Stimulated activated effector memory CD8-positive, alpha-beta T cell treated with anti-CD3 and anti-CD28 coated beads, Interleukin-12 subunit alpha, Interleukin-12 subunit beta, amount 100 ng/mL, for 72 hours (primary cell): ENCODE data around the gene FAM151A.

Source experiments
- ATAC-seq: fragments of 150-1000 bp; cut with Tn5 transposase; 2 replicates; pipeline ENCODE4 v1.10.0; 2021
- DNase-seq, 2 donors: peaks; one replicate each; pipeline ENCODE4 v3.0.0; 2021 to 2022; ENCODE audit warnings: low spot score in 2 of 2
- H3K27ac Mint-ChIP-seq: one replicate; pipeline ENCODE4 v1.8.0; 2022; ENCODE audit warnings: mild to moderate bottlenecking, mixed read lengths
- H3K36me3 Mint-ChIP-seq: one replicate; pipeline ENCODE4 v1.8.0; 2022; ENCODE audit warnings: mild to moderate bottlenecking, mixed read lengths
- H3K4me1 Mint-ChIP-seq: one replicate; pipeline ENCODE4 v1.8.0; 2022; ENCODE audit warnings: mixed read lengths
- H3K4me3 Mint-ChIP-seq: one replicate; pipeline ENCODE4 v1.8.0; 2022; ENCODE audit warnings: mild to moderate bottlenecking, mixed read lengths
- H3K9me3 Mint-ChIP-seq: one replicate; pipeline ENCODE4 v1.8.0; 2022; ENCODE audit warnings: mixed read lengths

FAM151A gene

GRCh38 chr1:54599211-54599823 lies 24.0 kb downstream of the FAM151A start:
- H3K4me1 Mint-ChIP-seq, result peaks cover 2% of the 10 kb centered on the region
- H3K27ac Mint-ChIP-seq, result no peak overlapping the region
- no peaks in the 10 kb centered on the region for H3K9me3 Mint-ChIP-seq
- ATAC-seq (no peak), DNase-seq (no peak)
- no peak overlapping the region for H3K4me3 Mint-ChIP-seq
- no peaks in the 10 kb centered on the region for H3K36me3 Mint-ChIP-seq

- Mint-ChIP-seq H3K4me3 (no peak overlapping the region), H3K36me3 (no peaks in the 10 kb centered on the region), H3K4me1 (no peaks in the 10 kb centered on the region), H3K27ac (no peak overlapping the region), H3K9me3 (no peaks in the 10 kb centered on the region)
- DNase-seq (no peak), ATAC-seq (no peak)
Measured at GRCh38 chr1:54597455-54598030, 25.8 kb downstream of the FAM151A start.

- Mint-ChIP-seq H3K27ac (no peak overlapping the region), H3K36me3 (no peaks in the 10 kb centered on the region), H3K9me3 (no peaks in the 10 kb centered on the region), H3K4me1 (no peaks in the 10 kb centered on the region), H3K4me3 (no peak overlapping the region)
- DNase-seq (no peak), ATAC-seq (no peak)
Measured at GRCh38 chr1:54596756-54597155, 26.6 kb downstream of the FAM151A start.

GRCh38 chr1:54595956-54596498 lies 27.3 kb downstream of the FAM151A start:
- Mint-ChIP-seq H3K4me1 (no peaks in the 10 kb centered on the region), H3K4me3 (no peak overlapping the region), H3K9me3 (no peaks in the 10 kb centered on the region), H3K27ac (no peak overlapping the region), H3K36me3 (no peaks in the 10 kb centered on the region)
- DNase-seq (no peak), ATAC-seq (no peak)

- ATAC-seq, result no peak
- no peaks in the 10 kb centered on the region for H3K36me3 Mint-ChIP-seq
- no peaks in the 10 kb centered on the region for H3K4me1 Mint-ChIP-seq
- no peak overlapping the region for H3K27ac Mint-ChIP-seq
- DNase-seq, result no peak
- no peak overlapping the region for H3K4me3 Mint-ChIP-seq
- no peaks in the 10 kb centered on the region for H3K9me3 Mint-ChIP-seq
Measured at GRCh38 chr1:54594463-54594862, 28.9 kb downstream of the FAM151A start.

GRCh38 chr1:54593571-54594160 lies 29.7 kb downstream of the FAM151A start:
- peaks cover 1% of the 10 kb centered on the region for H3K4me1 Mint-ChIP-seq
- ATAC-seq, result no peak
- H3K36me3 Mint-ChIP-seq, result no peaks in the 10 kb centered on the region
- H3K9me3 Mint-ChIP-seq, result no peaks in the 10 kb centered on the region
- no peak for DNase-seq
- no peak overlapping the region for H3K27ac Mint-ChIP-seq
- H3K4me3 Mint-ChIP-seq, result no peak overlapping the region

GRCh38 chr1:54591127-54591756 lies 32.1 kb downstream of the FAM151A start:
- DNase-seq (no peak), ATAC-seq (no peak)
- Mint-ChIP-seq H3K9me3 (no peaks in the 10 kb centered on the region), H3K36me3 (no peaks in the 10 kb centered on the region), H3K4me3 (no peak overlapping the region), H3K27ac (peak overlapping the region; percentile 45), H3K4me1 (peaks cover 6% of the 10 kb centered on the region)

GRCh38 chr1:54588377-54588776 lies 34.9 kb downstream of the FAM151A start:
- no peak overlapping the region for H3K4me3 Mint-ChIP-seq
- no peaks in the 10 kb centered on the region for H3K36me3 Mint-ChIP-seq
- DNase-seq (no peak), ATAC-seq (no peak)
- peak overlapping the region; percentile 20 for H3K27ac Mint-ChIP-seq
- peaks cover 6% of the 10 kb centered on the region for H3K4me1 Mint-ChIP-seq
- no peaks in the 10 kb centered on the region for H3K9me3 Mint-ChIP-seq

- no peak overlapping the region for H3K4me3 Mint-ChIP-seq
- no peak for DNase-seq
- no peaks in the 10 kb centered on the region for H3K36me3 Mint-ChIP-seq
- peaks cover 12% of the 10 kb centered on the region for H3K4me1 Mint-ChIP-seq
- no peak overlapping the region for H3K27ac Mint-ChIP-seq
- ATAC-seq, result no peak
- H3K9me3 Mint-ChIP-seq, result no peaks in the 10 kb centered on the region
Measured at GRCh38 chr1:54585181-54586066, 37.9 kb downstream of the FAM151A start.

GRCh38 chr1:54584575-54584974 lies 38.8 kb downstream of the FAM151A start:
- no peak overlapping the region for H3K27ac Mint-ChIP-seq
- peaks cover 13% of the 10 kb centered on the region for H3K4me1 Mint-ChIP-seq
- DNase-seq (no peak), ATAC-seq (no peak)
- H3K4me3 Mint-ChIP-seq, result no peak overlapping the region
- no peaks in the 10 kb centered on the region for H3K9me3 Mint-ChIP-seq
- H3K36me3 Mint-ChIP-seq, result no peaks in the 10 kb centered on the region

- ATAC-seq, result no peak
- no peaks in the 10 kb centered on the region for H3K36me3 Mint-ChIP-seq
- no peak overlapping the region for H3K4me3 Mint-ChIP-seq
- no peak for DNase-seq
- H3K4me1 Mint-ChIP-seq, result peaks cover 13% of the 10 kb centered on the region
- H3K27ac Mint-ChIP-seq, result no peak overlapping the region
- H3K9me3 Mint-ChIP-seq, result no peaks in the 10 kb centered on the region
Measured at GRCh38 chr1:54583871-54584270, 39.5 kb downstream of the FAM151A start.

- H3K4me1 Mint-ChIP-seq, result peaks cover 8% of the 10 kb centered on the region
- H3K9me3 Mint-ChIP-seq, result no peaks in the 10 kb centered on the region
- no peaks in the 10 kb centered on the region for H3K36me3 Mint-ChIP-seq
- no peak overlapping the region for H3K4me3 Mint-ChIP-seq
- no peak overlapping the region for H3K27ac Mint-ChIP-seq
- DNase-seq (no peak), ATAC-seq (no peak)
Measured at GRCh38 chr1:54583307-54583686, 40.0 kb downstream of the FAM151A start.

- Mint-ChIP-seq H3K27ac (no peak overlapping the region), H3K4me1 (peaks cover 6% of the 10 kb centered on the region), H3K36me3 (no peaks in the 10 kb centered on the region), H3K4me3 (no peak overlapping the region), H3K9me3 (no peaks in the 10 kb centered on the region)
- no peak for ATAC-seq
- DNase-seq, result no peak
Measured at GRCh38 chr1:54582566-54583306, 40.6 kb downstream of the FAM151A start.

GRCh38 chr1:54581621-54582035 lies 41.7 kb downstream of the FAM151A start:
- H3K4me3 Mint-ChIP-seq, result no peak overlapping the region
- ATAC-seq (no peak), DNase-seq (no peak)
- no peaks in the 10 kb centered on the region for H3K9me3 Mint-ChIP-seq
- H3K4me1 Mint-ChIP-seq, result peaks cover 6% of the 10 kb centered on the region
- no peak overlapping the region for H3K27ac Mint-ChIP-seq
- H3K36me3 Mint-ChIP-seq, result no peaks in the 10 kb centered on the region
